ENCODE measurements around the gene GP5.

- TF ChIP-seq EZH2 (IDR thresholded peaks at IDR 0.05; ENCODE audit: low read depth) (no peak), CTCF (conservative IDR thresholded peaks at IDR 0.05) (no peak)
Measured at GRCh38 chr3:194418671-194419070, 19.6 kb upstream of the GP5 start.
